ENCODE data around the gene DDR1.
A peak's percentile ranks its signal among the peaks of the same experiment; 100 is the strongest.

DDR1 gene

DNA sequence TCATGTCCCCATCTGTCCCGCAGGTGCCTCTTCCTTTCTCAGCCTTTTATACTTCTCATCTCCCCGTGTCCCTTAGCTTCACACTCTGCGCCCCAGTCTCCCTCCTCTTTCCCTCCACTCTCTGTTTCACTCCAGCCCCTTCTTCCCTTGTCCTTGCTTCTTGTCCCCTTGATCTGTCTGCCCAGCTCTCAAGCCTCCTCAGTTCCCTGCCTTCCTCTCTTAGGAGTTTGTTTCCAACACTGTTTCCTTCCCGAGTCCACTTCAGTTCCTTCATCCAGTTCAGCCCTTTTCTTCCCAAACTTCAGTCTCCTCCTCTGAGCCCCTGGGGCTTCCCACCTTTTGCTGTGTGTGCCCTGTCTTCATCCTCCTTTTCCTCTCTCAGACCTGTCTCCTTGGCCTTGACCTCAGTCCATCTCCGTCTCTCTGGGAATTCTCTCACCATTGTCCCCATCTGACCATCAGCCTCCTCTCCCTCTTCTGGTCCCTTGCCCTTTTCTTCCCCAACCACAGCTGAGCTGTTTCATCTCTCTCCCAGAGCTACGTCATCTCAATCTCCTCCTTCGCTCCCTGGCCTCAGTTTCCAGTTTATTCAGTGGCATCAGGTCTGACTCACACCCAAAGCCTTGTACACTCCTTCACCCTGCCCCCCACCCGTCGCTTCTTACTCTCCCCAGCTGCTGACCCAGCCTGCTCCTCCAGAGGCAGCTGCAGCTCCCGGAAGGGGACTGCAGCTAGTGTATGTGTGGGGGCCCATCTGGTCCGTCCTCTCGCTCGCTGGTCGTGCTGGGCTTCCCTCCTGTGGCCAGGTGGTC, 2.7 kb upstream of the DDR1 start:
- no peak for DNase-seq (ENCODE audit: low spot score)

DNA sequence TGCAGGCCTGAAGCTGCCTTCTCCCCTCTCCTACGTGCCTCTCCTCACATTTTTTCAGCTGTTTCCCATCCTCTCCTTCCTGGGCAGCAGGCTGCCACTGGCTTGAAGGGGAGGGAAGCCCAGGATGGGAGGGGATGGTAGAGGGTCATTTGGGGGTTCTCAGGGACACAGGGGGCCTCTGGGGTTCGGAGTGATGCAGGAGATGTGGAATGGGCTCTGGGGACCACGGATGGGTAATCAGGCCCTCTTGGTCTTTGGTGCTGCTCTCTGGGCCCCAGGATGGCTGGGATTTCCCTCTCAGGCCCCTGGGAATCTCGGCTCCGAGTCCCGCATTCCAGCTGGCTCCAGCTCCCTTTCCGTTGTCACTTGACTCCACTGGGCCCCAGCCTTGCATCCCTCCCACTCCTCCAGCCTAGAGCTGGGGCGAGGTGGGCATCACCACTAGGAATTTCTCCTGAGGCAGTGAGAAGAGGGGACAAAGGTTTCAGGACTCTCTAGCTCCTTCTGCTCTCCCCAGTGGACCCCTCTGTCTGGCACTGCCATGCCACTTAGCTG, 2.0 kb upstream of the DDR1 start:
- no peak for DNase-seq (ENCODE audit: low spot score)

DNA sequence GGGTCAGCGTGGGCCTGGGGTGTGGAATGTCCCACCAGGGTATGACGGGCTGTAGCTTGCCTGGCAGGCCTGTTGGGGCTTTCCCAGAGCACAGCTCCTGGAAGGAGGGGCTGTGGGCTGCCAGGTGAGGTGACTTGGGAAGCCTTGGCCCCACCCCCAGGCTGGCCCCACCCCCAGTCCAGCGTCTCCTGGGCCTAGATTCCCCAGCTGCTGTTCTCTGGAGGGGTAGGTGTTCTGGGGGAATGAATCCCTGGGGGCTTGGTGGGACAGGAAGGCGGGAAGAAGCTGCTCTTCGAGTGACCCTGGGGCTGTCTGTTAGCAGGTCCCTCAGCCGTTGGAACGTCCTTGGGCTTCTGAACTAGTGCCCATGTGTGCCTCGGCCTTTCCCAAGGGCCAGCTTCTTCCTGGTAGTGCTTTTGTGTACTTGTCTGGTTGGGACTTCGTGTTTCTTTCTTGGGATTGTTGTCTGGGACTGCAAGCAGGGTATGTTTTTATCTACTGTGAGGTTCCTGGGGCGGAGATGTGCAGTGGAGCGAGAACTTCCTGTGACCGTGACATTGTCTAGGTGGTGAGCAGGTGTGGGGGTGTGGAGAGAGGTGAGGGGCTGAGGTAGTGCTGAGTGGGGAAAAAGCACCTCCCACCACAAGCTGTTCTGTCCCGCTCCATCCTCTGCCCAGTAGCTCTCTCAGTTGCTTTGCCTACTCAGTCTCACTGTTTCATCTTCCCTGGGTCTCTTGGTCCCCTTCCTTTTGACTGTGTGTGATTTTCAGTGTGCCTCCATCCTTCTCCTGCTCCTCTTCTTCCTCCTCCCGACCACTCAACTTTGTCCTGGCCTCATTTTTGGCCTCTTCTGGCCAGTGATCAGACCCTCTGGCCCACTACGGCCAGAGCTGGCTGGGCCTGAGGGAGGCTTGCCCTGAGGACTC, 1.3 kb upstream of the DDR1 start:
- no peak for DNase-seq (ENCODE audit: low spot score)

DNA sequence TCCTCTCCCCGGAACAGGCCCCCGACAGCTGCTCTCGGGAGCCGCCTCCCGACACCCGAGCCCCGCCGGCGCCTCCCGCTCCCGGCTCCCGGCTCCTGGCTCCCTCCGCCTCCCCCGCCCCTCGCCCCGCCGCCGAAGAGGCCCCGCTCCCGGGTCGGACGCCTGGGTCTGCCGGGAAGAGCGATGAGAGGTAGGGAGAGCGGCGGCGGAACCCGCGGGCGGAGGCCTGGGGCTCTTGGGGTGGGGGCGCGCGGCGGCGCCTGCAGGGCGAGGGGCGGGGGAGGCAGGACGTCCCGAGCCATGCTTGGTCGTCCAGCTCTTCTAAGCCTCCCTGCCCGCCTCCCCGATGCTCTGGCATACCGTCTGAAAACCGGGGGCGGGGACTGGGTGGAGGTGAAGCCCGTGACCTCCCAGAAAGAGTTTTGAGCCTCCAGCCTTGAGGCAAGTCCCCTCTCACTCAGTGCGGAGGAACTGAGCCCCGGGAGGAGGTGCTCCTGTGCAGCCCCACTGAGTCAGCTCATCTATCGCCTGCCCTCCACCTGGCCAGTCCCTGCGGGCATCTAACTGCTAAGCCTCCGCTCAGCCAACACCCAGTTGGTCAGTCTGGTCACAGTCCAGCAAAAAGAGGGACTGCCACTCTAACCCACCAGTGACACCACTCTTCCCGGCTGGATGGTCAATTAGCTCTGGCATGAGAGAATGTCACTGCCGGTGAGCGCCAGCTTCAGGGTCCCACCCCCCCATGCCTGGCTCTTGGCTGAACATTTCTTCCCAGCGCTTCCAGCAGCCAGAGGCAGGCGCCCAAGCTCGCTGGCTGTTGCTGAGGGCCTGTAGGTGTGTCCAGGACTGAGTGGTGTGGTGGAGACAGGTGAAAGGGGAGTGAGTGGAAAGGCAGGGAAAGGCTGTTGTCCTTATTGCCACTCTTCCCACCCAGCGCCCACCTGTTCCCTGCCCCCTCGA, 482 bp downstream of the DDR1 start:
- no peak for DNase-seq (ENCODE audit: low spot score)

DNA sequence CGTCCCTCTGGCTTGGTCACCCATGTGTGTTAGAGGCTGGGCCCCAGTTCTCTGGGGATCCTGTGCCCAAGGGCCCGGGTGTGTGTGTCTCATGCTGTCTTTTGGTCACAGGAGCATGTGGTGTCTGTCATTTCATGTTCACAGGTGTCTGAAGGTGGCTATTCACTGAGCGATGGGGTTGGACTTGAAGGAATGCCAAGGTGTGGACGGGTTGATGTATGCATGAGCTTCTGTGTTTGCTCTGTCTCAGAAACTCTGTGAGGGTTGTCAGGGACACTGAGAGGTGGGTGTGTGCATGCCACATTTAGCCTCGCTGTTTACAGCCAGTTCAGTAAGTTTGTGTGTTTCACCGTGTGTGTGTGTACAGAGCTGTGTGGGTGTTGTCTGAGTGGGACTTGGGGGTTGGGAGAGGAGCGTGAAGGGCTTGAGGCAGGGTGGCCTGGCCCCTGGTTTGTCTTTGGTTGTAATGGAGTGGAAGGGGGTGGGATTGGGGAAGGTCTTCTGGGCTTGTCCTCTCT, 1.2 kb downstream of the DDR1 start:
- no peak for DNase-seq (ENCODE audit: low spot score)

GRCh38 chr6:30885999-30886896, 1.9 kb downstream of the DDR1 start:
- peak; percentile 62 for DNase-seq (ENCODE audit: low spot score)

GRCh38 chr6:30886897-30887255, 2.6 kb downstream of the DDR1 start:
- no peak for DNase-seq (ENCODE audit: low spot score)

- DNase-seq (ENCODE audit: low spot score), result no peak
Observed at GRCh38 chr6:30887901-30888815, 3.8 kb downstream of the DDR1 start.

GRCh38 chr6:30888816-30889495, 4.6 kb downstream of the DDR1 start:
- DNase-seq (ENCODE audit: low spot score), result no peak

GRCh38 chr6:30889496-30889885, 5.2 kb downstream of the DDR1 start:
- no peak for DNase-seq (ENCODE audit: low spot score)

GRCh38 chr6:30889921-30890645, 5.8 kb downstream of the DDR1 start:
- no peak for DNase-seq (ENCODE audit: low spot score)

DNA sequence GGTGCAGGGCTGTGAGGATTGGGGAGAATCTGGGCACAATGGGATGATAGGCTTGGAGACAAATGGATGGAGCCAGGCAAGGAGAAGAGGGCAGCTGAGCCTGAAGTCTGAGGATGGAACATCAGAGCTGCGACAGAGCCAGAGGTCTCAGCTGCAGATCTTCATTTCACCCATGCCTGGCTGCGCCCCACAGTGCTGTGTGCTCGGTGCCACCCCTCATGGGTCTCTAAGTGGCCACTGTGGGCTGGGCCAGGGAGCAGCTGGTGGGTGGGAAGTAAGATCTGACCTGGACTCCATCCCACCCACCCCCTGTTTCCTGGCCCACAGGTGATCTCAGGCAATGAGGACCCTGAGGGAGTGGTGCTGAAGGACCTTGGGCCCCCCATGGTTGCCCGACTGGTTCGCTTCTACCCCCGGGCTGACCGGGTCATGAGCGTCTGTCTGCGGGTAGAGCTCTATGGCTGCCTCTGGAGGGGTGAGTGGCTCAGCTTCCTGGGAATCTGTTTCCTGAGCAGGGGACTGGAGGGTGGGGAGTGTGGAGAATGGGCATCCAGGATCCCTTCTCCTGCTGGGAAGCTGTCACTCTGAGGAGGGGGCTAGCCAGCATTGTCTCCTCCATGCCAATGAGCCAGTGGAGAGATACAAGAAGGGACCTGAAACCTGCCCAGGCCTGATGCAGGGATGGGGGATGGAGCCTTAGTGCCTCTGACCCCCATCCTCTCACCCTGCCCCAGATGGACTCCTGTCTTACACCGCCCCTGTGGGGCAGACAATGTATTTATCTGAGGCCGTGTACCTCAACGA, 6.5 kb downstream of the DDR1 start:
- DNase-seq (ENCODE audit: low spot score), result no peak

DNA sequence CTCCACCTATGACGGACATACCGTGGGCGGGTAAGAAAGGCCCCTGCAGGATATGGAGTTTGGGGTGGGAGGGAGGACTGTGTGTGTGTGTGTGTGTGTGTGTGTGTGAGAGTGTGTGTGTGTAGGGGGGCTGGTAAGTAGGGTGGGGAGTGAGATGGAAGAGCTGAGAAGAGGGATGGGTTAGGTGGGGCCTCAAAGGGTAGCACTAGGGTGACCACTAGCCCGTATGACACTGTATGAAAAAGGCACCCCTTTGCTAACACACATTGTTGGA, 7.1 kb downstream of the DDR1 start:
- DNase-seq (ENCODE audit: low spot score), result no peak

DNA sequence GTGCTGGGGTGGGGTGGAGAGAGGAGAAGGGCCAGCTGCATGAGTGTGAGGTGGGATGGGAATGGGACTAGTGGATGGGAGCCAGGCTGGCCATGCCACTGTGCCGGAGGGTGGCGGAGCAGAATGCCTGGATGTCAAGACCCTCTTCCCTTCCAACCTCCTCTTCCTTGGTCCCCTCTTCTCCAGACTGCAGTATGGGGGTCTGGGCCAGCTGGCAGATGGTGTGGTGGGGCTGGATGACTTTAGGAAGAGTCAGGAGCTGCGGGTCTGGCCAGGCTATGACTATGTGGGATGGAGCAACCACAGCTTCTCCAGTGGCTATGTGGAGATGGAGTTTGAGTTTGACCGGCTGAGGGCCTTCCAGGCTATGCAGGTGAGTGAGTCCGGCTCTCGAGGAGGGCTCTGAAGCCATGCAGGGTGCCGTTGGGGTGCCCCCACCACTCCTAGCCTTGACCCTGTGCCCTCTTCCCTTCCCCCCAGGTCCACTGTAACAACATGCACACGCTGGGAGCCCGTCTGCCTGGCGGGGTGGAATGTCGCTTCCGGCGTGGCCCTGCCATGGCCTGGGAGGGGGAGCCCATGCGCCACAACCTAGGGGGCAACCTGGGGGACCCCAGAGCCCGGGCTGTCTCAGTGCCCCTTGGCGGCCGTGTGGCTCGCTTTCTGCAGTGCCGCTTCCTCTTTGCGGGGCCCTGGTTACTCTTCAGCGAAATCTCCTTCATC, 7.7 kb downstream of the DDR1 start:
- DNase-seq (ENCODE audit: low spot score), result no peak

- no peak for DNase-seq (ENCODE audit: low spot score)
Observed at GRCh38 chr6:30893001-30893591, 8.8 kb downstream of the DDR1 start.

DNA sequence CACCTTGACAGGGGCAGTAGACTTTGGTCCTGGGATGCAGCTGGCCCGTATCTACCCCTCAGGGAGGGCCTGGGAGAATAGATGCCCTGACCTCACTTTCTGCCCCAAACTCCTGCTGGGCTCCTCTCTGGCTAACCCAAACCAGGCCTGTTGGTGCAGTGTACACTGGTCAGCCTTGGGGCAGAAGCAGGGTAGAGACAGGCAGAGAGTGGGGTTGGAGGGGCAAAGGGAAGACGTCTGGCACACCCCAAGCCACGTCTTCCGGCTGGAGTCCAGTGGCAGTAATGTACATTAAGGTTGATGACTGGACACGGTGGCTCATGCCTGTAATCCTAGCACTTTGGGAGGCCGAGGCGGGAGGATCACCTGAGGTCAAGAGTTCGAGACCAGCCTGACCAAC, 9.3 kb downstream of the DDR1 start:
- no peak for DNase-seq (ENCODE audit: low spot score)

All from HuH-7.5 (cell line).